ENCODE data around the gene WDR70. TPM values are rescaled to one million over a fixed set of nuclear protein-coding genes. Genes with fewer than 3 reads are reported as not detected.

WDR70 gene
- total RNA-seq, 1 donor from 2014 or later = 28.9 TPM

- DNase-seq (ENCODE audit: low spot score) = no peak
- Mint-ChIP-seq H3K27ac (ENCODE audit: unreplicated experiment) (no peak overlapping the region), H3K36me3 (ENCODE audit: low read depth, unreplicated experiment) (peaks cover 7% of the 10 kb centered on the region), H3K9me3 (ENCODE audit: unreplicated experiment) (no peaks in the 10 kb centered on the region), H3K4me3 (ENCODE audit: unreplicated experiment) (no peak overlapping the region), H3K27me3 (ENCODE audit: unreplicated experiment) (no peaks in the 10 kb centered on the region), H3K4me1 (ENCODE audit: unreplicated experiment) (no peaks in the 10 kb centered on the region)
- no peak for TF ChIP-seq CTCF (IDR thresholded peaks at IDR 0.05; ENCODE audit: unreplicated experiment)
Observed at GRCh38 chr5:37737326-37738056, 358.4 kb downstream of the WDR70 start.

GRCh38 chr5:37738057-37738691 is 359.1 kb downstream of the WDR70 start:
- TF ChIP-seq CTCF (IDR thresholded peaks at IDR 0.05; ENCODE audit: unreplicated experiment) = no peak
- no peak for DNase-seq (ENCODE audit: low spot score)
- Mint-ChIP-seq H3K4me1 (ENCODE audit: unreplicated experiment) (no peaks in the 10 kb centered on the region), H3K27me3 (ENCODE audit: unreplicated experiment) (no peaks in the 10 kb centered on the region), H3K4me3 (ENCODE audit: unreplicated experiment) (no peak overlapping the region), H3K9me3 (ENCODE audit: unreplicated experiment) (no peaks in the 10 kb centered on the region), H3K36me3 (ENCODE audit: low read depth, unreplicated experiment) (peaks cover 12% of the 10 kb centered on the region), H3K27ac (ENCODE audit: unreplicated experiment) (no peak overlapping the region)

GRCh38 chr5:37738865-37739488 is 359.9 kb downstream of the WDR70 start:
- Mint-ChIP-seq H3K9me3 (ENCODE audit: unreplicated experiment) (no peaks in the 10 kb centered on the region), H3K4me3 (ENCODE audit: unreplicated experiment) (no peak overlapping the region), H3K4me1 (ENCODE audit: unreplicated experiment) (no peaks in the 10 kb centered on the region), H3K36me3 (ENCODE audit: low read depth, unreplicated experiment) (peaks cover 15% of the 10 kb centered on the region), H3K27me3 (ENCODE audit: unreplicated experiment) (no peaks in the 10 kb centered on the region), H3K27ac (ENCODE audit: unreplicated experiment) (no peak overlapping the region)
- no peak for TF ChIP-seq CTCF (IDR thresholded peaks at IDR 0.05; ENCODE audit: unreplicated experiment)
- no peak for DNase-seq (ENCODE audit: low spot score)

GRCh38 chr5:37739817-37740261 is 360.7 kb downstream of the WDR70 start:
- Mint-ChIP-seq H3K9me3 (ENCODE audit: unreplicated experiment) (no peaks in the 10 kb centered on the region), H3K27me3 (ENCODE audit: unreplicated experiment) (peaks cover 2% of the 10 kb centered on the region), H3K4me1 (ENCODE audit: unreplicated experiment) (no peaks in the 10 kb centered on the region), H3K27ac (ENCODE audit: unreplicated experiment) (no peak overlapping the region), H3K36me3 (ENCODE audit: low read depth, unreplicated experiment) (peaks cover 24% of the 10 kb centered on the region), H3K4me3 (ENCODE audit: unreplicated experiment) (no peak overlapping the region)
- TF ChIP-seq CTCF (IDR thresholded peaks at IDR 0.05; ENCODE audit: unreplicated experiment) = no peak
- no peak for DNase-seq (ENCODE audit: low spot score)

Data from endothelial cell (in vitro differentiated cells).